BJ (cell line): Measurements from ENCODE around the gene TTC9C. TPM values are rescaled to one million over a fixed set of nuclear protein-coding genes. Genes with fewer than 3 reads are reported as not detected.

Experiments
- CTCF ChIA-PET: fragments of 350-600 bp; formaldehyde crosslinking; extraction: SDS; loops from one replicate; lab custom pipeline; 2021; ENCODE audit warnings: antibody characterized with exemption, inconsistent platforms; lab: Yijun Ruan, JAX
- POLR2A ChIA-PET: fragments of 300-600 bp; sonication (Branson Sonifier 250); formaldehyde crosslinking; extraction: SDS; loops from one replicate; lab custom pipeline; 2021; ENCODE audit warnings: antibody characterized with exemption; lab: Charles Lee
- DNase-seq: peaks from one replicate; pipeline ENCODE4 v3.0.0-alpha.2; 2011; ENCODE audit warnings: low read depth
- H3K27me3 ChIP-seq: 2 replicates; pipeline ENCODE4 v1.6.0; 2011; ENCODE audit warnings: low read length; ENCODE audit not compliant: control insufficient read depth, insufficient read depth
- H3K36me3 ChIP-seq: 2 replicates; pipeline ENCODE4 v1.5.1; 2011; ENCODE audit warnings: low read length; ENCODE audit not compliant: control insufficient read depth, insufficient read depth
- H3K4me3 ChIP-seq: 2 replicates; pipeline ENCODE4 v1.5.1; 2011; ENCODE audit warnings: low read depth, mild to moderate bottlenecking, control low read depth, low read length
- polyA minus RNA-seq: library from RNA; depleted of rRNA, polyadenylated mRNA; stranded (reverse); fragments of >200 nt; gene quantifications from 2 replicates; pipeline ENCODE4 v1.2.3, GENCODE V29; 2011; rRNA and poly(A)+ RNA removed
- polyA plus RNA-seq: library from polyadenylated mRNA; depleted of rRNA; stranded (reverse); fragments of >200 nt; gene quantifications from 2 replicates; pipeline ENCODE4 v1.2.3, GENCODE V29; 2011; rRNA removed
- TF ChIP-seq, protein P1 (sequence below): IDR thresholded peaks from 2 replicates; pipeline ENCODE4 v1.5.1; 2011; ENCODE audit warnings: low read depth, mild to moderate bottlenecking, control low read depth, inconsistent platforms, low read length, moderate library complexity; ENCODE audit not compliant: insufficient read depth

Gene TTC9C
- 31.7 and 32.6 TPM in 2 replicates for polyA plus RNA-seq
- polyA minus RNA-seq, result 14.2 and 16.7 TPM in 2 replicates

- TF ChIP-seq, protein P1, sequence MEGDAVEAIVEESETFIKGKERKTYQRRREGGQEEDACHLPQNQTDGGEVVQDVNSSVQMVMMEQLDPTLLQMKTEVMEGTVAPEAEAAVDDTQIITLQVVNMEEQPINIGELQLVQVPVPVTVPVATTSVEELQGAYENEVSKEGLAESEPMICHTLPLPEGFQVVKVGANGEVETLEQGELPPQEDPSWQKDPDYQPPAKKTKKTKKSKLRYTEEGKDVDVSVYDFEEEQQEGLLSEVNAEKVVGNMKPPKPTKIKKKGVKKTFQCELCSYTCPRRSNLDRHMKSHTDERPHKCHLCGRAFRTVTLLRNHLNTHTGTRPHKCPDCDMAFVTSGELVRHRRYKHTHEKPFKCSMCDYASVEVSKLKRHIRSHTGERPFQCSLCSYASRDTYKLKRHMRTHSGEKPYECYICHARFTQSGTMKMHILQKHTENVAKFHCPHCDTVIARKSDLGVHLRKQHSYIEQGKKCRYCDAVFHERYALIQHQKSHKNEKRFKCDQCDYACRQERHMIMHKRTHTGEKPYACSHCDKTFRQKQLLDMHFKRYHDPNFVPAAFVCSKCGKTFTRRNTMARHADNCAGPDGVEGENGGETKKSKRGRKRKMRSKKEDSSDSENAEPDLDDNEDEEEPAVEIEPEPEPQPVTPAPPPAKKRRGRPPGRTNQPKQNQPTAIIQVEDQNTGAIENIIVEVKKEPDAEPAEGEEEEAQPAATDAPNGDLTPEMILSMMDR, result no peak
These were observed at the start of gene TTC9C for GRCh38 chr11:62728171-62728988. Gene TTC9C (plus strand): TSS chr11:62728486. CDS start chr11:62728849, 363 bp downstream.

GRCh38 chr11:62678770-62679696 lies 49.3 kb upstream of the TTC9C start, which contains the start of gene UBXN1:
Gene UBXN1 (minus strand): TSS chr11:62679073. CDS start chr11:62678923, 150 bp downstream.
- H3K27me3 ChIP-seq, result no peaks in the 10 kb centered on the region
- CTCF ChIA-PET, result interaction anchor here (0.7 to 3.3 kb wide), 7 partner anchors 11 to 67 kb away, joined by 3 to 40 read pairs (median 5); partner anchors contain the start of genes BSCL2, C11orf98, CSKMT and EML3
- POLR2A ChIA-PET, result interaction anchor here (0.6 kb wide), 3 partner anchors 13 to 187 kb away, joined by 3 to 7 read pairs (median 5); no protein-coding TSS in a partner anchor

More at GRCh38 chr11:62728171-62728988, at the start of gene TTC9C:
- no peak for DNase-seq
- peak within 1 kb of the TSS; percentile 88 for H3K4me3 ChIP-seq
- H3K27me3 ChIP-seq, result no peaks in the 10 kb centered on the region
- ChIA-PET POLR2A (interaction anchor here (1.4 to 1.8 kb wide), 2 partner anchors 113 to 127 kb away, joined by 5 to 7 read pairs; partner anchors contain the start of gene MTA2), CTCF (interaction anchor here (0.6 to 1.4 kb wide), 4 partner anchors 22 to 287 kb away, joined by 3 to 4 read pairs (median 3); partner anchors contain the start of gene BSCL2)
- H3K36me3 ChIP-seq, result 0 out of 2 replicates have a peak, but pooled peaks cover under 1% of the 10 kb centered on the region

DNA sequence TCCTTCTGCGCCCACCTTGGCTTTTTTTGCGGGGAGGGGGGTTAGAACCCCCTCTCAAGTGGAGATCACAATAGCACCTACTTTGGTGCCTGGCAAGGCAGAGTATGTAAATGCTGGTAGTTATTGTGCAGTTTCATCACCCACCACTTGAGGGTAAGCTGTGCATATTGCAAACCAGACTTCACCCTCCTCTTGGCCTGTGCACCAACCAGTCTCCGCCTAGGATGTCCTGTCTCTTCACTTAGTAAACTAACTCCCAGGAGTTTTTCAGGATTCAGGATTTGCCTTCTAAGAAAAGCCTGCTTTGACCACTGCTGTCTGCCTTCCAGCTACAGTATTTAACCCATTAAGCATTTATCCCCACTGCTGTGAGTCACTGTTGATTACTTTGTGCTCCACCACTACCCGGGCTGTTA lies 47.5 kb upstream of the TTC9C start:
- TF ChIP-seq, protein P1, result peak; percentile 67
- Histone ChIP-seq H3K27me3 (no peaks in the 10 kb centered on the region), H3K4me3 (no peak overlapping the region), H3K36me3 (peaks cover 11% of the 10 kb centered on the region)
- no peak for DNase-seq
- ChIA-PET POLR2A (no interaction called here), CTCF (interaction anchor here (0.6 to 3.3 kb wide), 28 partner anchors 9 to 299 kb away, joined by 3 to 40 read pairs (median 4); partner anchors contain the start of genes C11orf98, CSKMT, EML3 and GNG3)

More at GRCh38 chr11:62678770-62679696, 49.3 kb upstream of the TTC9C start, which contains the start of gene UBXN1:
- TF ChIP-seq, protein P1, result no peak
- H3K36me3 ChIP-seq, result peaks cover 11% of the 10 kb centered on the region
- no peak for DNase-seq
- H3K4me3 ChIP-seq, result peak within 1 kb of the TSS; percentile 74

DNA sequence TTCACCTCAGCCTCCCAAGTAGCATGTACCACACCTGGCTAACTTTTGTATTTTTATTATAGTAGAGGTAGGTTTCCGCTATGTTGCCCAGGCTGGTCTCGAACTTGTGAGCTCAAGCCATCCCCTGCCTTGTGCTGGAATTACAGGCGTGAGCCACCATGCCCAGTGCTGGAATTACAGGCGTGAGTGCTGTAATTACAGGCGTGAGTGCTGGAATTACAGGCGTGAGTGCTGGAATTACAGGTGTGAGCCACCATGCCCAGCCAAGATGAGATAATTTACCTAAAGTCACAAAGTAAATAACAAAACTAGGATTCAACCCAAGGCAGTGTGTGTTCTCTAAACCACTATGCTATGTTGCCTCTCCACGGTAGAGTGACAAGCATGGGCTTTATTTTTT lies 45.8 kb upstream of the TTC9C start:
- POLR2A ChIA-PET, result no interaction called here

More for the DNA sequence above, 45.8 kb upstream of the TTC9C start:
- TF ChIP-seq, protein P1, result no peak
- CTCF ChIA-PET, result interaction anchor here (3.3 kb wide), 1 partner anchor 12 kb away, joined by 40 read pairs; no protein-coding TSS in a partner anchor
- Histone ChIP-seq H3K4me3 (no peak overlapping the region), H3K36me3 (0 out of 2 replicates have a peak, but pooled peaks cover under 1% of the 10 kb centered on the region), H3K27me3 (no peaks in the 10 kb centered on the region)
- no peak for DNase-seq
